Neuronal stem cell (in vitro differentiated cells): ENCODE data around the gene CHL1.
A peak's percentile ranks its signal among the peaks of the same experiment; 100 is the strongest.

Source experiments
- DNase-seq: peaks from one replicate; pipeline ENCODE4 v3.0.0-alpha.2; 2013; ENCODE audit warnings: low spot score
- H2AFZ ChIP-seq: one replicate; pipeline ENCODE4 v1.6.1; 2013; ENCODE audit warnings: mild to moderate bottlenecking, low read length, inconsistent platforms
- H2AK5ac ChIP-seq: 2 replicates; pipeline ENCODE4 v1.6.1; 2013; ENCODE audit warnings: low read depth, mild to moderate bottlenecking, inconsistent platforms, low read length, moderate library complexity, mixed read lengths
- H2BK120ac ChIP-seq: 2 replicates; pipeline ENCODE4 v1.6.1; 2013; ENCODE audit warnings: low read depth, mild to moderate bottlenecking, inconsistent platforms, low read length, moderate library complexity, mixed read lengths
- H2BK12ac ChIP-seq: one replicate; pipeline ENCODE4 v1.6.1; 2013; ENCODE audit warnings: low read length, inconsistent platforms
- H2BK15ac ChIP-seq: 2 replicates; pipeline ENCODE4 v1.6.1; 2013; ENCODE audit warnings: mild to moderate bottlenecking, low read length, inconsistent platforms, mixed read lengths
- H2BK5ac ChIP-seq: one replicate; pipeline ENCODE4 v1.6.1; 2013; ENCODE audit warnings: inconsistent platforms, mild to moderate bottlenecking, low read length, moderate library complexity
- H3K14ac ChIP-seq: one replicate; pipeline ENCODE4 v1.6.1; 2013; ENCODE audit warnings: low read length, inconsistent platforms
- H3K18ac ChIP-seq: 2 replicates; pipeline ENCODE4 v1.6.1; 2013; ENCODE audit warnings: low read length, inconsistent platforms
- H3K23ac ChIP-seq: 2 replicates; pipeline ENCODE4 v1.6.1; 2013; ENCODE audit warnings: low read depth, mild to moderate bottlenecking, mixed read lengths, low read length, inconsistent platforms; ENCODE audit not compliant: poor library complexity
- H3K27ac ChIP-seq: replicated peaks from 3 replicates; pipeline ENCODE4 v1.5.1; 2013; ENCODE audit warnings: low read length, inconsistent platforms
- H3K27me3 ChIP-seq, 3 experiments: 2 replicates each; pipeline ENCODE4 v1.6.1; 2013; ENCODE audit warnings: low read length in 3 of 3, mild to moderate bottlenecking in 2 of 3, inconsistent platforms in 1 of 3, low read depth in 1 of 3, mixed read lengths in 1 of 3, moderate library complexity in 1 of 3; ENCODE audit not compliant: control insufficient read depth in 3 of 3, insufficient read depth in 3 of 3
- H3K36me3 ChIP-seq, 2 donors: replicated peaks in 1 of 2; 2 replicates each; pipeline ENCODE4 v1.6.1; 2013; ENCODE audit warnings: low read length in 2 of 2; ENCODE audit not compliant: control insufficient read depth in 2 of 2, insufficient read depth in 2 of 2
- H3K4ac ChIP-seq: 2 replicates; pipeline ENCODE4 v1.6.1; 2013; ENCODE audit warnings: inconsistent platforms, mild to moderate bottlenecking, low read length, moderate library complexity
- H3K4me1 ChIP-seq, 2 donors: 1 replicate in 1 of 2; 2 replicates in 1 of 2; pipeline ENCODE4 v1.6.1; 2013; ENCODE audit warnings: low read length in 2 of 2, low read depth in 1 of 2; ENCODE audit not compliant: control insufficient read depth in 2 of 2, insufficient read depth in 1 of 2
- H3K4me2 ChIP-seq: one replicate; pipeline ENCODE4 v1.6.1; 2013; ENCODE audit warnings: mild to moderate bottlenecking, low read length, inconsistent platforms; ENCODE audit not compliant: insufficient read depth, poor library complexity, severe bottlenecking
- H3K4me3 ChIP-seq, 2 donors: 2 replicates each; pipeline ENCODE4 v1.5.1; 2013; ENCODE audit warnings: low read length in 2 of 2, mild to moderate bottlenecking in 2 of 2, inconsistent platforms in 1 of 2, moderate library complexity in 1 of 2
- H3K79me1 ChIP-seq: one replicate; pipeline ENCODE4 v1.6.1; 2013; ENCODE audit warnings: low read depth, mild to moderate bottlenecking, inconsistent platforms, low read length, moderate library complexity
- H3K9ac ChIP-seq: one replicate; pipeline ENCODE4 v1.6.1; 2013; ENCODE audit warnings: mild to moderate bottlenecking, low read depth, low read length, inconsistent platforms; ENCODE audit not compliant: poor library complexity
- H3K9me3 ChIP-seq, 2 donors: replicated peaks in 1 of 2; 2 replicates each; pipeline versions ENCODE3 to v1.6.1; 2013; ENCODE audit warnings: low read length in 2 of 2, mild to moderate bottlenecking in 2 of 2, inconsistent platforms in 1 of 2, low read depth in 1 of 2, mixed read lengths in 1 of 2, moderate library complexity in 1 of 2; ENCODE audit not compliant: control insufficient read depth in 2 of 2, insufficient read depth in 1 of 2
- H4K8ac ChIP-seq: one replicate; pipeline ENCODE4 v1.6.1; 2013; ENCODE audit warnings: low read depth, mild to moderate bottlenecking, inconsistent platforms, low read length, moderate library complexity
- H4K91ac ChIP-seq: one replicate; pipeline ENCODE4 v1.6.1; 2013; ENCODE audit warnings: low read length, low read depth, mild to moderate bottlenecking, inconsistent platforms; ENCODE audit not compliant: poor library complexity
- WGBS, 2 donors: extraction: QIAGEN DNeasy Blood & Tissue Kit; methylation state at CpG; one replicate each; pipeline ENCODE4 v1.1.7; 2013; ENCODE audit warnings: missing lambda C conversion rate in 2 of 2, mixed read lengths in 1 of 2; ENCODE audit not compliant: insufficient read length in 2 of 2, insufficient replicate concordance in 1 of 2; ENCODE audit errors: extremely low coverage in 2 of 2; 5-methylcytosine and 5-hydroxymethylcytosine counted together

Gene CHL1

DNA sequence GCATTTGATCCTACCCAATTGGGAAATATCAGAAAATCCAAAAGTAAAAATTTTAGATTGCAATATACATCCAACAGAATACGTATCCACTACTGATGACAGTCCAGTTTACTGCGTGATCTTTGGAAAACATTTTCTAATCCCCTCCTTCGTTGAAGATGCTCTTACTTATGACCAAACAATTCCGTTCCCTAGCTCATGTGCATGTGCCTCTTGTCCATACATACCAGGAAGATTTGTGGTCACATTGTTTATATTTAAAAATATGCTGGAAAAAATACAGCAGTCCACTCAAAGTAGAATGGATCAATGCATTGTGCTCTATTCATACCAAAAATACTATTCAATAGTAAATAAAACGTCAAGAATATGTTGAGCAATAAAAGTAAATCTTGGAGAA, 135.3 kb downstream of the CHL1 start:
- WGBS, 2 donors = no CpG with 5 or more reads among the region's 5 CpGs
- no peak overlapping the region for H3K14ac ChIP-seq
- H4K91ac ChIP-seq = no peak overlapping the region

DNA sequence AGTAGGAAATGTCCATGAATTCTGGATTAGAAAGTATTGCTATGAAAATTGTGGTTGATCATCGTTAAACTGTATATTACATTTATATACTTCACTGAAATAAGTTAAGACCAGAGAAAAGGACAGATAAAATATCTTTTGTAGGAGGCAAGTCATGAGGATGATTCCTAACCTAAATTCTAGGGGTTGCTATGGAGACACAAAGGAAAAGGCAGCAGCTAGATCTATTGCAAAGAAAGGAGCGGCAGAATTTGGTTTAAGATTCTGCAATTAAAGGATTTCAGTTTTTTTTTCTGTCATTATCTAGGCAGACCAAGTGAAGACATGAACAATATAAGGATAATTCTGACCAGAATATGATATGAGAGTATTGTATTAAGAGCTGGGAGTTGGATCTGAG, 136.1 kb downstream of the CHL1 start:
- Histone ChIP-seq H3K4me3 (no peak overlapping the region), H3K36me3 (no peaks in the 10 kb centered on the region), H3K9ac (no peak overlapping the region), H3K79me1 (no peaks in the 10 kb centered on the region), H3K27ac (no peak overlapping the region), H4K91ac (no peak overlapping the region), H3K27me3 (no peaks in the 10 kb centered on the region), H3K14ac (no peak overlapping the region), H2AFZ (no peak overlapping the region), H2BK15ac (no peak overlapping the region), H2BK12ac (no peak overlapping the region), H4K8ac (no peak overlapping the region), H3K18ac (no peak overlapping the region), H3K4me2 (no peak overlapping the region), H2AK5ac (no peak overlapping the region), H3K23ac (no peak overlapping the region), H2BK120ac (no peak overlapping the region), H3K4ac (no peak overlapping the region), H3K4me1 (peaks cover 0 to 5% of the 10 kb centered on the region in 2 donors), H3K9me3 (no peaks in the 10 kb centered on the region), H2BK5ac (no peak overlapping the region)
- no peak for DNase-seq
- no CpG with 5 or more reads among the region's 2 CpGs for WGBS, 2 donors

More for the DNA sequence above, 135.3 kb downstream of the CHL1 start:
- Histone ChIP-seq H3K9me3 (no peaks in the 10 kb centered on the region), H3K4me1 (peaks cover 0 to 5% of the 10 kb centered on the region in 2 donors), H3K18ac (no peak overlapping the region), H2BK5ac (no peak overlapping the region), H3K9ac (no peak overlapping the region), H3K27ac (no peak overlapping the region), H4K8ac (no peak overlapping the region), H2BK15ac (no peak overlapping the region), H3K23ac (no peak overlapping the region), H3K4ac (no peak overlapping the region), H2BK12ac (no peak overlapping the region), H3K27me3 (no peaks in the 10 kb centered on the region), H3K4me2 (no peak overlapping the region), H3K36me3 (no peaks in the 10 kb centered on the region), H2BK120ac (no peak overlapping the region), H2AK5ac (no peak overlapping the region), H3K4me3 (no peak overlapping the region), H2AFZ (no peak overlapping the region), H3K79me1 (no peaks in the 10 kb centered on the region)
- no peak for DNase-seq

DNA sequence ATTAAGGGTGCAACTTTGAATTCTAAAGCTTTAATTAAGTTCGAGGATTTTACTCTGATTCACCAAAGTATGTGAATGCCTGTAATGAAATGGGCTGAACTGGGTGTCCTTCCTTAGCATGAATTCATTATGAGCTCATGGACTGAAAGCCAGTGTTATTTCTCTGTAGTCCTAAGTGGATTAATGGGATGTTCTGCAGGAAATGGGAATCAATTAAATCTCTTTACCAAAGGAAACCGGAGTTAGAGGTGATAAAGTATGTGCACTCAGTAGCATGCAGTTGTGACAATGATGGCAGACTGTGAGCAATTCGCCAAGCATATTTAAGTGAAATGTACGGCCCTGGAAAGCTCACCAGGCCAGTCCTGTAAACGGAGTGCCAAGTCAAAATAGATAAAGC, 138.7 kb downstream of the CHL1 start:
- H3K27ac ChIP-seq = no peak overlapping the region
- H2BK5ac ChIP-seq = no peak overlapping the region
- no peak overlapping the region for H3K14ac ChIP-seq
- no peak overlapping the region for H4K8ac ChIP-seq
- no peaks in the 10 kb centered on the region for H3K27me3 ChIP-seq
- DNase-seq = no peak
- no CpG with 5 or more reads among the region's 5 CpGs for WGBS, 2 donors
- no peak overlapping the region for H4K91ac ChIP-seq
- H3K4me1 ChIP-seq = peaks cover 2 to 5% of the 10 kb centered on the region in 2 donors
- no peak overlapping the region for H3K4me3 ChIP-seq
- H3K9ac ChIP-seq = no peak overlapping the region
- no peaks in the 10 kb centered on the region for H3K9me3 ChIP-seq
- no peak overlapping the region for H2BK15ac ChIP-seq
- H3K36me3 ChIP-seq = no peaks in the 10 kb centered on the region
- H2AK5ac ChIP-seq = no peak overlapping the region
- H3K18ac ChIP-seq = no peak overlapping the region
- no peak overlapping the region for H3K4me2 ChIP-seq
- no peak overlapping the region for H3K4ac ChIP-seq
- H3K23ac ChIP-seq = no peak overlapping the region
- no peaks in the 10 kb centered on the region for H3K79me1 ChIP-seq
- H2BK120ac ChIP-seq = no peak overlapping the region
- no peak overlapping the region for H2BK12ac ChIP-seq
- no peak overlapping the region for H2AFZ ChIP-seq

DNA sequence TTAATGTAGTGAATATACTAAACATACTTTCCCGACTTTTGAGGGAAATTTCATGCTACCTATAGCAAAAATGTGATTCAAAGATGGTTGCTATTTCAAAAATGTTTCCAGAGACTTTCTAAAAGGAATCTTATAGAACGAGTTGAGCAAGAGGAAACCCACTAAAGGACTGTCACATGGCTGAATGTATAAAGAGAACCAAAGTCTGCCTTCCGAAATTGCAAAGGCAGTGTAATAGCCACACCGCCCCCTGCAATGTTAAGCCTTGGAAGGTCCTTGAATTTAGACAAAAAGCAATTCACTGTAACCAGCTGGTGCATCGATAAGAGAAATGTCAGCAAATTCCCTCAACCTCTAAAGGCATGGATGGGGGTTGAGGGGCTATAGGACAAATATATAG, 142.8 kb downstream of the CHL1 start:
- Histone ChIP-seq H4K91ac (no peak overlapping the region), H3K27me3 (no peaks in the 10 kb centered on the region), H2BK15ac (no peak overlapping the region), H3K4ac (no peak overlapping the region), H2BK5ac (no peak overlapping the region), H3K4me3 (no peak overlapping the region), H3K18ac (no peak overlapping the region), H2AK5ac (no peak overlapping the region), H3K23ac (no peak overlapping the region), H2BK12ac (no peak overlapping the region), H3K14ac (no peak overlapping the region), H3K27ac (no peak overlapping the region), H3K79me1 (no peaks in the 10 kb centered on the region), H2BK120ac (no peak overlapping the region), H2AFZ (peak overlapping the region; percentile 16), H3K9me3 (no peaks in the 10 kb centered on the region), H3K36me3 (no peaks in the 10 kb centered on the region), H3K4me1 (peaks cover 0 to 2% of the 10 kb centered on the region in 2 donors), H3K4me2 (no peak overlapping the region), H4K8ac (no peak overlapping the region), H3K9ac (no peak overlapping the region)
- DNase-seq = no peak
- WGBS, 2 donors = no CpG with 5 or more reads among the region's 5 CpGs
